HepG2 (cell line): ENCODE data around the gene TOPBP1. TPM values are rescaled to one million over a fixed set of nuclear protein-coding genes. Genes with fewer than 3 reads are reported as not detected.

Experiments
- CSRNP2 ChIP-seq: sonication (generic); formaldehyde crosslinking; conservative IDR thresholded peaks from 2 replicates; pipeline ENCODE4 v1.8.0; 2022; ENCODE audit warnings: low read depth, missing genetic modification reagents
- HMG20B ChIP-seq: conservative IDR thresholded peaks from 2 replicates; pipeline ENCODE4 v1.6.1; 2016; ENCODE audit warnings: missing genetic modification reagents, missing compliant biosample characterization
- NFKBIZ ChIP-seq: IDR thresholded peaks from 2 replicates; pipeline ENCODE4 v1.6.1; 2018; ENCODE audit warnings: missing genetic modification reagents, missing compliant biosample characterization
- SATB2 ChIP-seq: sonication (generic); formaldehyde crosslinking; IDR thresholded peaks from 2 replicates; pipeline ENCODE4 v1.5.0; 2020; ENCODE audit warnings: missing genetic modification reagents
- SNAPC4 ChIP-seq: sonication (generic); formaldehyde crosslinking; IDR thresholded peaks from 2 replicates; pipeline ENCODE4 v1.4.0; 2020; ENCODE audit warnings: mild to moderate bottlenecking, missing genetic modification reagents
- SOX6 ChIP-seq, 2 experiments: fragments of 450-650 bp in 1 of 2; sonication (generic) in 1 of 2; formaldehyde crosslinking in 1 of 2; IDR thresholded peaks; 2 replicates each; pipeline versions ENCODE4 v1.4.0 to v1.6.1; 2017 to 2020; ENCODE audit warnings: antibody characterized with exemption in 1 of 2, mild to moderate bottlenecking in 1 of 2, missing genetic modification reagents in 1 of 2
- SRY ChIP-seq: sonication (generic); formaldehyde crosslinking; IDR thresholded peaks from 2 replicates; pipeline ENCODE4 v1.8.0; 2022; ENCODE audit warnings: mild to moderate bottlenecking, missing genetic modification reagents
- ZBTB10 ChIP-seq: sonication (generic); formaldehyde crosslinking; IDR thresholded peaks from 2 replicates; pipeline ENCODE4 v1.4.0; 2020; ENCODE audit warnings: missing genetic modification reagents, borderline replicate concordance
- ZNF414 ChIP-seq: sonication (generic); formaldehyde crosslinking; IDR thresholded peaks from 2 replicates; pipeline ENCODE4 v1.5.0; 2020; ENCODE audit warnings: missing genetic modification reagents
- ZNF563 ChIP-seq: sonication (generic); formaldehyde crosslinking; IDR thresholded peaks from 2 replicates; pipeline ENCODE4 v1.8.0; 2022; ENCODE audit warnings: mild to moderate bottlenecking, moderate library complexity, missing genetic modification reagents
- polyA plus RNA-seq, 8 experiments: library from polyadenylated mRNA; depleted of rRNA in 3 of 8; stranded (reverse) in 7 of 8; unstranded in 1 of 8; fragments of >200 nt; fragmentation: Illumina TruSeq in 4 of 8; extraction: Trizol in 4 of 8; gene quantifications; 2 replicates each; pipeline versions ENCODE4 v1.2.1 to v1.2.3, GENCODE V29; 2011 to 2016; ENCODE audit warnings: low read depth in 4 of 8, missing spikeins in 1 of 8, mixed read lengths in 1 of 8; ENCODE audit not compliant: insufficient read depth in 1 of 8
- total RNA-seq, 5 experiments: library from RNA; depleted of rRNA; stranded (reverse); fragments of >200 nt; fragmentation: Illumina TruSeq; extraction: Trizol; gene quantifications; 2 replicates each; pipeline ENCODE4 v1.2.3, GENCODE V29; 2016; ENCODE audit warnings: low read depth in 1 of 5
- TF ChIP-seq, protein P1 (sequence below): sonication (generic); formaldehyde crosslinking; conservative IDR thresholded peaks from 2 replicates; pipeline ENCODE4 v1.8.0; 2022; ENCODE audit warnings: mild to moderate bottlenecking, moderate library complexity, missing genetic modification reagents
- TF ChIP-seq, protein P2 (sequence below): sonication (generic); formaldehyde crosslinking; IDR thresholded peaks from 2 replicates; pipeline ENCODE4 v1.5.1; 2020; ENCODE audit warnings: mild to moderate bottlenecking, missing genetic modification reagents

The TOPBP1 gene
- total and polyA plus RNA-seq, 2 of the 13 experiments (the other 11 are each of a cell fraction or from before 2014, with no cell fraction given) = 24.3 to 42.9 TPM

- no peak for TF ChIP-seq SNAPC4 (CRISPR knock-in tag)
- TF ChIP-seq SRY (CRISPR knock-in tag) = no peak
- no peak for TF ChIP-seq NFKBIZ (CRISPR knock-in tag)
- TF ChIP-seq SATB2 (CRISPR knock-in tag) = no peak
- TF ChIP-seq HMG20B = peak; percentile 64; the same call in 1 of the 2 replicates
- no peak for TF ChIP-seq ZBTB10 (CRISPR knock-in tag)
- TF ChIP-seq, protein P1, sequence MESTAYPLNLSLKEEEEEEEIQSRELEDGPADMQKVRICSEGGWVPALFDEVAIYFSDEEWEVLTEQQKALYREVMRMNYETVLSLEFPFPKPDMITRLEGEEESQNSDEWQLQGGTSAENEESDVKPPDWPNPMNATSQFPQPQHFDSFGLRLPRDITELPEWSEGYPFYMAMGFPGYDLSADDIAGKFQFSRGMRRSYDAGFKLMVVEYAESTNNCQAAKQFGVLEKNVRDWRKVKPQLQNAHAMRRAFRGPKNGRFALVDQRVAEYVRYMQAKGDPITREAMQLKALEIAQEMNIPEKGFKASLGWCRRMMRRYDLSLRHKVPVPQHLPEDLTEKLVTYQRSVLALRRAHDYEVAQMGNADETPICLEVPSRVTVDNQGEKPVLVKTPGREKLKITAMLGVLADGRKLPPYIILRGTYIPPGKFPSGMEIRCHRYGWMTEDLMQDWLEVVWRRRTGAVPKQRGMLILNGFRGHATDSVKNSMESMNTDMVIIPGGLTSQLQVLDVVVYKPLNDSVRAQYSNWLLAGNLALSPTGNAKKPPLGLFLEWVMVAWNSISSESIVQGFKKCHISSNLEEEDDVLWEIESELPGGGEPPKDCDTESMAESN (CRISPR knock-in tag) = peak; percentile 62; the same call in 1 of the 2 replicates
- no peak for TF ChIP-seq CSRNP2
- no peak for TF ChIP-seq ZNF563
- TF ChIP-seq ZNF414 (CRISPR knock-in tag) = no peak
- TF ChIP-seq, protein P2, sequence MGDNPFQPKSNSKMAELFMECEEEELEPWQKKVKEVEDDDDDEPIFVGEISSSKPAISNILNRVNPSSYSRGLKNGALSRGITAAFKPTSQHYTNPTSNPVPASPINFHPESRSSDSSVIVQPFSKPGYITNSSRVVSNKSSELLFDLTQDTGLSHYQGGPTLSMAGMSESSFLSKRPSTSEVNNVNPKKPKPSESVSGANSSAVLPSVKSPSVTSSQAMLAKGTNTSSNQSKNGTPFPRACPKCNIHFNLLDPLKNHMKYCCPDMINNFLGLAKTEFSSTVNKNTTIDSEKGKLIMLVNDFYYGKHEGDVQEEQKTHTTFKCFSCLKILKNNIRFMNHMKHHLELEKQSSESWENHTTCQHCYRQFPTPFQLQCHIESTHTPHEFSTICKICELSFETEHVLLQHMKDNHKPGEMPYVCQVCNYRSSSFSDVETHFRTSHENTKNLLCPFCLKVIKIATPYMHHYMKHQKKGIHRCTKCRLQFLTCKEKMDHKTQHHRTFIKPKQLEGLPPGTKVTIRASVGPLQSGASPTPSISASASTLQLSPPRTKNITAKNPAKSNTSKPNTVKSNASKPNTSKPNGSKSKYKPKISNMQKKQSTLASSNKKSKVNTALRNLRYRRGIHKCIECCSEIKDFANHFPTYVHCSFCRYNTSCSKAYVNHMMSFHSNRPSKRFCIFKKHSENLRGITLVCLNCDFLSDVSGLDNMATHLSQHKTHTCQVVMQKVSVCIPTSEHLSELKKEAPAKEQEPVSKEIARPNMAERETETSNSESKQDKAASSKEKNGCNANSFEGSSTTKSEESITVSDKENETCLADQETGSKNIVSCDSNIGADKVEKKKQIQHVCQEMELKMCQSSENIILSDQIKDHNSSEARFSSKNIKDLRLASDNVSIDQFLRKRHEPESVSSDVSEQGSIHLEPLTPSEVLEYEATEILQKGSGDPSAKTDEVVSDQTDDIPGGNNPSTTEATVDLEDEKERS (CRISPR knock-in tag) = peak; percentile 73; the same call in 1 of the 2 replicates
- no peak for TF ChIP-seq SOX6 (IDR thresholded peaks at IDR 0.05)
- peak; percentile 88 for TF ChIP-seq SOX6 (CRISPR knock-in tag; IDR thresholded peaks at IDR 0.05)
Observed at GRCh38 chr3:133675631-133676335, 14.0 kb upstream of the TOPBP1 start (continued).
